ENCODE measurements around the gene FAM25C.
"Not testable (repeated sequence)": the region's sequence is repeated elsewhere in the genome, so short reads cannot be mapped to it uniquely, and the experiment has no call there.

Gene FAM25C

DNA sequence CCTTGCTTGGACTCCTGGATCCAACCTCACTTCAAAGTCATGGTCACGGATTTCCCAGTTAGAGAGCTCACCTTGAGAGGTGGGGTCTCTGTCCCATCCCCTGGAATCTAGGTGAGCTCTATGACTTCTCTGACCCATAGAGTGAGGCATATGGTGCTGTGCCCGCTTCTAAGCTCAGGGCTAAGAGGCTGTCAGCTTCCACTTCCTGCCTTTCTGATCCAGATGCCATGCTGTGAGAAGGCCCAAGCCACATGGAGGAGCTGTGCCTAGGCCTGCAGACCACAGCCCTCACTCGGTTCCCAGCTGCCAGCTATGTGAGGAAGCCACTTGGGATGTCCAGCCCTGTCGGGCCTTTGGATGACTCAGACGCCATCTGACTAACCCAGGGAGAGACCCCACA, 39.9 kb downstream of the FAM25C start:
- DNase-seq (ENCODE audit: extremely low read depth in 1 of 2, low read depth in 1 of 2): not testable (repeated sequence)

DNA sequence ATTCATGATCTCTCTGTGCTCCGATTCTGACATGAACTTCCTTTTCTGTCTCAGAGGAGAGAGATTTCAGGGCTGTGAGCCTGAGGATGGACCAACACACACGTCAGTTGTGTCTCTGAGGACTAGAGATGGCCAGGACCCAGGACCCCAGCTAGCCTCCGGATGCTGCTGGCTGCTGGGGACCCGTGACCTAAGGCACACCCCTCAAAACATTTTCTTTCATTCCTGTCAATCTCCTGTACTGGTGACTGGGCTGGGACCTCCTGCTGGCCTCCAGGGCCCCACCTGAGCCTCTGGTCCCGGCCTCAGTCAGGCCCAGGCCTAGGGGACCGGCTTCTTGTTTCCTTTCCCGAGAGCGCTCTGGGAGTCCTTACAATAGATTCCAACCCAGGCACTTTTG, 42.4 kb downstream of the FAM25C start:
- DNase-seq (ENCODE audit: extremely low read depth in 1 of 2, low read depth in 1 of 2): not testable (repeated sequence)

DNA sequence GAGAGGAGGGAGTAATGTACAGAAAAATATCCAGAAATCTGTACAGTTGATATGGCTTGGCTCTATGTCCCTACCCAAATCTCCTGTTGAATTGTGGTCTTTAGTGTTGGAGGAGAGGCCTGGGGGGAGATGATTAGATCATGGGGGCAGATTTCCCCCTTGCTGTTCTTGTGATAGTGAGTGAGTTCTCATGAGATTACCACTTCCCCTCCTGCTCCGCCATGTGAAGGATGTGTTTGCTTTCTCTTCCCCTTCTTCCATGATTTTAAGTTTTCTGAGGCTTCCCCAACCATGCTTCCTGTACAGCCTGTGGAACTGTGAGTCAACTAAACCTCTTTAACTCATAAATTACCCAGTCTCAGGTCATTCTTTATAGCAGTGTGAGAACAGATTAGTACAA, 52.2 kb downstream of the FAM25C start:
- not testable (repeated sequence) for DNase-seq (ENCODE audit: extremely low read depth in 1 of 2, low read depth in 1 of 2)

All from activated CD8-positive, alpha-beta memory T cell treated with anti-CD3 and anti-CD28 coated beads for 1 hour (primary cell).